Uterus (tissue), 4 donors: ENCODE results near the gene SLC39A1. TPM values are rescaled to one million over a fixed set of nuclear protein-coding genes. Genes with fewer than 3 reads are reported as not detected.

Experiments
- DNase-seq, 2 donors: peaks; one replicate each; pipeline ENCODE4 v3.0.0-alpha.2; 2019 to 2020
- H3K27ac ChIP-seq, 2 donors: fragments of 200-600 bp; sonication (generic); 1 replicate in 1 of 2; 2 replicates in 1 of 2; pipeline ENCODE4 v1.5.1; 2016 to 2018
- H3K27me3 ChIP-seq, 2 donors: fragments of 200-600 bp; sonication (generic); one replicate each; pipeline ENCODE4 v1.5.1; 2018 to 2019; ENCODE audit warnings: control low read depth in 1 of 2
- H3K36me3 ChIP-seq, 2 donors: fragments of 200-600 bp; sonication (generic); one replicate each; pipeline ENCODE4 v1.5.1; 2019; ENCODE audit warnings: control low read depth in 1 of 2
- H3K4me1 ChIP-seq, 2 donors: fragments of 200-600 bp; sonication (generic); one replicate each; pipeline ENCODE4 v1.5.1; 2018 to 2019; ENCODE audit warnings: control low read depth in 1 of 2
- H3K4me3 ChIP-seq, 2 donors: fragments of 200-600 bp; sonication (generic); 1 replicate in 1 of 2; 2 replicates in 1 of 2; pipeline ENCODE4 v1.5.1; 2018 to 2019; ENCODE audit warnings: mild to moderate bottlenecking in 1 of 2
- H3K9me3 ChIP-seq, 2 donors: fragments of 200-600 bp; sonication (generic); one replicate each; pipeline ENCODE4 v1.5.1; 2019; ENCODE audit warnings: control low read depth in 1 of 2
- CTCF ChIP-seq, 4 experiments: fragments of 200-600 bp in 2 of 4; fragments of 450-650 bp in 2 of 4; sonication (generic) in 2 of 4; IDR thresholded peaks; one replicate each; pipeline ENCODE4 v1.5.1; 2016 to 2019; ENCODE audit warnings: antibody characterized with exemption in 4 of 4, mild to moderate bottlenecking in 2 of 4, moderate library complexity in 1 of 4
- POLR2A ChIP-seq, 2 donors: fragments of 450-650 bp; IDR thresholded peaks; one replicate each; pipeline ENCODE4 v1.6.1; 2016; ENCODE audit warnings: antibody characterized with exemption in 2 of 2, mild to moderate bottlenecking in 1 of 2, moderate library complexity in 1 of 2
- intact Hi-C: fragments of 100-400 bp; cut with DNase I; formaldehyde crosslinking; loops from one replicate; pipeline ENCODE4 v1.15.1; 2023; ENCODE audit warnings: low total_unique reads
- total RNA-seq, 4 donors: library from RNA; depleted of rRNA in 3 of 4; stranded (reverse); fragments of >200 nt in 3 of 4; gene quantifications; one replicate each; pipeline versions ENCODE4 v1.1.0 to v1.2.4, GENCODE V29; 2014 to 2023
- donor health status: DM: yes; HTN: yes; CAD: no.

Gene SLC39A1
- total RNA-seq, 4 donors from 2014 or later = 66.3 to 96.2 (median 83.6) TPM

GRCh38 chr1:153960206-153960605, 3.1 kb downstream of the SLC39A1 start:
- no peaks in the 10 kb centered on the region for H3K36me3 ChIP-seq
- H3K4me1 ChIP-seq = peaks cover 6 to 27% of the 10 kb centered on the region in 2 donors
- no peak for DNase-seq
- H3K9me3 ChIP-seq = no peaks in the 10 kb centered on the region
- TF ChIP-seq POLR2A (IDR thresholded peaks at IDR 0.05) (no peak), CTCF (IDR thresholded peaks at IDR 0.05) (no peak)
- H3K27ac ChIP-seq = no peak overlapping the region
- H3K4me3 ChIP-seq = no peak overlapping the region
- intact Hi-C loops = no loop called here
- H3K27me3 ChIP-seq = no peaks in the 10 kb centered on the region

- no peaks in the 10 kb centered on the region for H3K36me3 ChIP-seq
- intact Hi-C loops = no loop called here
- H3K4me3 ChIP-seq = no peak overlapping the region
- no peak for DNase-seq
- H3K9me3 ChIP-seq = no peaks in the 10 kb centered on the region
- H3K27ac ChIP-seq = peak overlapping the region; percentile 80 to 85
- peaks cover 6 to 27% of the 10 kb centered on the region in 2 donors for H3K4me1 ChIP-seq
- no peaks in the 10 kb centered on the region for H3K27me3 ChIP-seq
- TF ChIP-seq POLR2A (IDR thresholded peaks at IDR 0.05) (no peak), CTCF (IDR thresholded peaks at IDR 0.05) (no peak)
These were observed 3.9 kb downstream of the SLC39A1 start for GRCh38 chr1:153959454-153959853.

- Histone ChIP-seq H3K27me3 (no peaks in the 10 kb centered on the region), H3K4me1 (peaks cover 6 to 27% of the 10 kb centered on the region in 2 donors), H3K36me3 (no peaks in the 10 kb centered on the region), H3K4me3 (no peak overlapping the region), H3K27ac (peak overlapping the region; percentile 80 to 85), H3K9me3 (no peaks in the 10 kb centered on the region)
- no peak for DNase-seq
- TF ChIP-seq CTCF (IDR thresholded peaks at IDR 0.05) = no peak
- no peak for TF ChIP-seq POLR2A (IDR thresholded peaks at IDR 0.05)
- intact Hi-C loops = no loop called here
These were observed 4.4 kb downstream of the SLC39A1 start for GRCh38 chr1:153958961-153959260.

- intact Hi-C loops = no loop called here
- Histone ChIP-seq H3K4me1 (peaks cover 6 to 27% of the 10 kb centered on the region in 2 donors), H3K27me3 (no peaks in the 10 kb centered on the region), H3K9me3 (no peaks in the 10 kb centered on the region), H3K27ac (peak within 1 kb of the TSS; percentile 85 to 86), H3K4me3 (peak within 1 kb of the TSS; percentile 86 to 94), H3K36me3 (no peaks in the 10 kb centered on the region)
- TF ChIP-seq POLR2A (IDR thresholded peaks at IDR 0.05) (peak; percentile 58 to 74), CTCF (IDR thresholded peaks at IDR 0.05) (no peak)
- DNase-seq = peak; percentile 98 to 99
These were observed 5.0 kb downstream of the SLC39A1 start, which contains the start of gene CRTC2 for GRCh38 chr1:153958111-153958960. Gene CRTC2 (minus strand): TSS chr1:153958612. CDS start chr1:153958497, 115 bp downstream.

- peak overlapping the region; percentile 85 to 86 for H3K27ac ChIP-seq
- no peak for DNase-seq
- no peaks in the 10 kb centered on the region for H3K36me3 ChIP-seq
- H3K27me3 ChIP-seq = no peaks in the 10 kb centered on the region
- H3K4me1 ChIP-seq = peaks cover 6 to 26% of the 10 kb centered on the region in 2 donors
- H3K9me3 ChIP-seq = no peaks in the 10 kb centered on the region
- peak overlapping the region; percentile 86 to 94 for H3K4me3 ChIP-seq
- TF ChIP-seq POLR2A (IDR thresholded peaks at IDR 0.05) (no peak), CTCF (IDR thresholded peaks at IDR 0.05) (no peak)
- intact Hi-C loops = no loop called here
These were observed 5.6 kb downstream of the SLC39A1 start for GRCh38 chr1:153957744-153958110.
